Cerebellar nuclear complex (tissue), 1 donor: ENCODE results near the gene CADPS2.
"Not testable (repeated sequence)": the region's sequence is repeated elsewhere in the genome, so short reads cannot be mapped to it uniquely, and the experiment has no call there.

Experiments used
- DNase-seq, 2 experiments: peaks; one replicate each; lab custom pipeline; 2025; lab: John Stamatoyannopoulos, UW

Gene CADPS2

GRCh38 chr7:122290476-122290875 lies 595.8 kb downstream of the CADPS2 start:
- DNase-seq = no peak

DNA sequence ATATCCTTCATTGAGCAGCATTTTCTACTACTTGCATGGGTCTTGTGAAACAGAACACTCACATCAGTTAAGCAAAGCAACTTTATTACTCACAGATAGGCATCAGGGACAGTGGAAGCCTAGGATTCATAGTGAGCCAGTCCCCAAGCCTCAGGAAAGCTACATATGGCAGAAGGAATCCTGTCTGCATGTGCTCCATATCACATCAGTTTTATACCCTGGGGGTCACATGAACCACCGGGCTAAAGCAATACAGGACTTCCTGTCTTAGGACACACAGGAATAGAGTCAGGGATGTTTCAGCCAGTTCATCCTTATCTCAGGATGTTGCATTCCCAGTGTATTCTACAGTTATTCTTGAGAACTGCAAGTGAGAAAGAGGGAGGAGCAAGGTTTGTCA lies 596.8 kb downstream of the CADPS2 start:
- DNase-seq = no peak

- DNase-seq = not testable (repeated sequence)
Measured at GRCh38 chr7:122284608-122285007, 601.7 kb downstream of the CADPS2 start.

- DNase-seq = no peak
Measured at GRCh38 chr7:122273117-122273516, 613.1 kb downstream of the CADPS2 start.

GRCh38 chr7:122269241-122269640 lies 617.0 kb downstream of the CADPS2 start:
- DNase-seq = no peak
